ENCODE results near the gene RPL37A.
"Not testable (repeated sequence)": the region's sequence is repeated elsewhere in the genome, so short reads cannot be mapped to it uniquely, and the experiment has no call there.

The RPL37A gene

DNA sequence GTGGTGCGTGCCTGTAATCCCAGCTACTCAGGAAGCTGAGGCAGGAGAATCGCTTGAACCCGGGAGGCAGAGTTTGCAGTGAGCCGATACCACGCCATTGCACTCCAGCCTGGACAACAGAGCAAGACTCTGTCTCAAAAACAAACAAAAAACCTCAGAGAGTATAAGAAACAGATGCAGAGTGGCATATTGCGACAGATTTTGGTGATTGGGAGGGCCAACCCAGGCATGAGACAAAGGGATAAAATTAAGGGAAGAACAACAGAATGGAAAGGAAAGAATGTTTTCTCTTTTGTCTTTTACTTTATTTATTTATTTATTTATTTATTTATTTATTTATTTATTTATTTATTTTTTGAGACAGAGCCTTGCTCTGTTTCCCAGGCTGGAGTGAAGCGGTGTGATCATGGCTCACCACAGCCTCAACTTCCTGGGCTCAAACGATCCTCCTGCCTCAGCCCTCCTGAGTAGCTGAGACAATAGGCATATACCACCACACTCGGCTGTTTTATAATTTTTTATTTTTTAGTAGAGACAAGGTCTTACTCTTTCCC is 20.0 kb downstream of the RPL37A start:
- not testable (repeated sequence) for DNase-seq

DNA sequence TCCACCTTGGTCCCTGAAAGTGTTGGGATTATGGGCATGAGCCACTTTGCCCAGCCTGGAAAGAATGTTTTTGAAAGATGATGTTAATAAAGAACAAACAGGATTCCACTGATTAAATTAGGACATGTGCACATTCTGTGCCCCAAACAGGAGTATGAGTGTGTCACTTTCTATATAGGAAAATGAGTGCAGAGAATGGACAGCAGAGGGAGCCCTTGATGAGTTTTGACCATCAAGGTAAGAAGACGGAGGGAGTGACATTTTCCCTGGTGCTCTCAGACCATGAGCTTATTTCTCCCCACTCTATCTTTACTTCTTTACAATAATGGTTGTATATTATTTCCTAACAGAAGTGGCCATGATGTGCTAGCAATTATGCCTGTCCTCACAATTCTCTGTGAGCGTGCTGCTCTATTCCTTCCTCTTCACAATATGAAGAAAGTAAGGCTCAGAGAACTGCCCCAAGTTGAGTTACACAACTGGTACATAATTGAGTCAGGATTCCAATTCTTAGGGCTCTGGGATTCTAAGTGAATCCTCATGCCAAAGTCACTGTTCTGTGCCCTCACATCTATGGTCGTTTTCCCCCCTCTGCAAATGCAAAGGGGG is 20.6 kb downstream of the RPL37A start:
- peak; percentile 40 for DNase-seq

DNA sequence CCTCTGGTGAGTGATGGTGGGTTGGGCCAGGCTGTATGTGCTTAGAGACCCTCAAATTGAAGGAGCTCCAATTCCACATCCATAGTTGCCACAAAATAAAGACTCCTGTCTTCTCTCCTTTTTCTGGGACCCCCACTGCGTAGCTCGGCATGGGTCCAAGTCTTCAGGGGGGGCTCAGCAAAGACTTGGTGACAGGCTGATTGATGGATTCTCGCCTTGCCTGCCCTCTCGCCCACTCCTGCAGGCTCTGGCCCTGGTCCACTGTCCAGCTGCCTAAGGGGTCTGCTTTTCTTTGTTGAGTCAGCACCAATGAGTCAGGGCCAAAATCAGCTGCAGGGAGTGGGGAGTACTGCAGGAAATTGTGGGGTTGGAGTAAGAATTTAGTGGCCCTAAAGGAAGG is 21.5 kb downstream of the RPL37A start:
- DNase-seq = no peak

- no peak for DNase-seq
Observed at GRCh38 chr2:216522892-216523502, 24.4 kb downstream of the RPL37A start.

DNA sequence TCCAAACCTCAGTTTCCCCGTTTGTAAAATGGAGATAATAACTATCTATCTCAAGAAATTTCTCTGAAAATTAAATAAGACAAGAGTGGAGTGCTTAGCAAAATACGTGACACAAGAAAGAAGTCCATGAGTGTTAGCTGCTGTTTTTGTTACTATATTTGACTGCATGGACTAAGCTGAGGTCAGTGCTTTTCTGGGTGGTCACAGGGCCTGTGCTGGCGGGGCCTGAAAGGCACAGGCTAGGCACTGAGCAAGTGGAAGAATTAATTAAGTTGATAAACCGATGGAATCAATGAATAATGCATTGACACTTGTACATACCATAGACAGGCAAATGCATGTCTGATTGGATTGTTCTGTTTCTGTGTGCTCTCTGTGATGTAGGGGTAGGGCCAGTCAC is 27.3 kb downstream of the RPL37A start:
- no peak for DNase-seq

DNA sequence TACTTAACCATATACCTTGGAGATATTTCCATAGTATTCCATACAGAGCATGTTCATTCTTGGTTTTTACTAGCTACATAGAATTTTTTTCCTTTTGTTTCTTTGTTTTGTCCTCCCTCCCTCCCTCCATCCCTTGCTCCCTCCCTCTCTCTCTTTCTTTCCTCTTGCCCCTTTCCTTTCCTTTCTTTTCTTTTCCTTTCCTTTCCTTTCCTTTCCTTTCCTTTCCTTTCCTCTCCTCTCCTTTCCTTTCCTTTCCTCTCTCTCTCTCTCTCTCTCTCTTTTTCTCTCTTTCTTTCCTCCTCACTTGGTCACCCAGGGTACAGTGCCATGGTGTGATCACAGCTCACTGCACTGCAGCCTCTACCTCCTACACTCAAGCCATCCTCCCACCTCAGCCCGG is 28.3 kb downstream of the RPL37A start:
- no peak for DNase-seq

DNA sequence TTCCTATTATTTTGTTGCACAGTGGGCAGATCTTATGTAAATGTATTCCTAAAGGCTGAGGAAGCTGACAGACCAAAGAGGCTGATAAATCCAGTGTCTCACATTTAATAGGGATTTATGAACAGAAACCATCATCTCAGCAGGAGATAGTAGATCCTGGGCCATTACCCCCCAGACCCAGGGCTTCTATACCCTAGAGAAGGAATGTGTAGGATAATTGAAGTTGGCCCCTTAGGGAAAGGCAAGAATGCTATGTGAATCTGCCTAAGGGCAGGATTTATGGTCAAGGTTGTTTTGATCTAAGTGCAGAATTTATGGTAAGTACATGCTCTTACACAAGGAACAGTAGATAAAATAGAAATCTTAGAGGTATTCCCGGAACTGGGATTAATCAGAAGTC is 29.0 kb downstream of the RPL37A start:
- DNase-seq = no peak

GRCh38 chr2:216532562-216532961 is 33.9 kb downstream of the RPL37A start:
- no peak for DNase-seq

GRCh38 chr2:216533609-216534008 is 35.0 kb downstream of the RPL37A start:
- no peak for DNase-seq

DNA sequence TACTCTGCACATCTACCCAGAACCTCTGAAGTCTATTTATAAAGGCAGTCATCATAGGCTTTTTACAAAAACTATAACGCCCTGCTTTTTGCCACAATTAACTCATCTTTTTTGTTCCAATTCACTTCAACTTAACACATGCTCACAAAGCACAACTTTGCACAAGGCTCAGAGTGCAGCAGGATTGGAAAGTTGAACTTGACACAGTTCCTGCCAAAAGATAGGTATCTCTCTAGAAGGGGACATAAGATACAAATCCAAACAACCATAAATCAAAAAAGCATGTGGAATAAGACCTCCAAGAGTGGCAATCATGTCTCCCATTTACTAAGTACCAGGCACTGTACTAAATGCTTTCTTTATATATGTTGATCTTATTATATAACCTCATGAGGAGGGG is 36.2 kb downstream of the RPL37A start:
- DNase-seq = no peak

DNA sequence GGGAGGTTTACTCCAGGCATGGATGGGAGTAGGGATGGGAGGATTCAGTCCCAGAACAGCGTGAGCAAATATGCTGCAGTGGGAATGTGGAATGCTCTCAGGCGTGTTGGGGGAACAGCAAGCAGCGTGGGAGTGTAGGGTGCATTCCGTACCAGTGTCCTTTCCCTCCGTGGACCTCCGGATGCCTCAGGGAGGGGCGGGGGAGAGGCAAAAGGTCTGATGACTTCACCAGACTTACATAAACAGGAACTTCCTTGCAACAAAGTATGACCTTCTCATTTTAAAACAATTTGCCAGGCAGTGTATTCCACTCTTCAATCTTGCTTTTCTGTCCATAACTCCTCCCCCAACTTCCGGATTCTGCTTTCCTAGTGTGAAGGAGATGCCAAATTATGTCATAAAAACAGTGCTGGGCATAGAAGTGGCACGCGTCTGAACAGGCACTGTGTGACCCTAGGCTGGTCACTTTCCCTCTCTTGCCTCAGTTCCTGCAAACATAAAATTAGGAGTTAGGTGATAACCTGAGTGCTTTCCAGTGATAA is 36.9 kb downstream of the RPL37A start:
- DNase-seq = no peak

GRCh38 chr2:216536734-216537210 is 38.1 kb downstream of the RPL37A start:
- DNase-seq = no peak

DNA sequence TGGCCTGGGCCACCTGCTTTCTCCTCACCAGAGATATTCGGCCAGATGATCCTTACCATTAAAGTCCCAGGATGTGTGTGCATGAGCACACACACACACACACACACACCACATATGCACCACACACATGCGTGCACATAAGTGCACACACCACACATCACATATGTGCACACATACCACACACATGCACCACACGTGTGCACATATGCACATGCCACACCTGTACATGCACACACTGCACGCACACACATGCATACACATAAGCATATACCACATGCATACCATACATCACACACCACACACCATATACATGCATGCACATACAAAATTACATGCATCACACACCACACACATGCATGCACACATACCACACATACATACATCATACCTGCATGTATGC is 38.7 kb downstream of the RPL37A start:
- no peak for DNase-seq

DNA sequence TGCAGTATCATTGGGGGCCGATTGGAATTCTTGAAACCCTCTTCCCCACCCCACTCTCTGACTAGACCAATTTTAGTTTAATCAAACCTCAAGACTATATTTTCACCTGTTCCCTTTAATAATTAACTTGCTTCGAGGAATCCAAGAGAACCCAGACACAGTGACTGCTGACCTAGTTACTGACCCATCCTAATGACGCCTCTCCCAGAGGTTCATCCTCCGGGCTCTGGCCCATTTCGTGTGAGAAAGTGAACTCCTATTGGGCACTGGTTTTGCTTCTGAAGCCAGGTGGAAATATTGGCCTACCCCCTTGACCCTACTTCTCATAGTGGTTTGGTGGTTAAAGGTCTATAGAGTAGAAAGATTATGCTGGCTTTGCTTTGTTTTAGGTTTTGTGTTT is 39.9 kb downstream of the RPL37A start:
- DNase-seq = no peak

DNA sequence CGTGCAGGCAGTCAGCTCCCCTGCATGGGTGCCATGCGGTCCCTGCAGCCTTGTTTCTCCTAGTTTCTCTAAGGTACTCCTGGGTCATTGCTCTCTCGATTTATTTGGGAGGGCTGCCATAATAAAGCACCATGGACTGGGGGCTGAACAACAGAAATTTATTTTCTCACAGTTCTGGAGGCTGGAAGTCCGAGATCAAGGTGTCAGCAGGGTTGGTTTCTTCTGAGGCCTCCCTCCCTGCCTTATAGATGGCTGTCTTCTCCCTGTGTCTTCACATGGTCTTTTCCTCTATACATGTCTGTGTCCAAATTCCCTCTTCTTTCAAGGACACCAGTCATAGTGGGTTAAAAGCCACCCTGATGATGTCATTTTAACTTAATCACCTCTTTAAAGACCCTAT is 40.5 kb downstream of the RPL37A start:
- DNase-seq = no peak

DNA sequence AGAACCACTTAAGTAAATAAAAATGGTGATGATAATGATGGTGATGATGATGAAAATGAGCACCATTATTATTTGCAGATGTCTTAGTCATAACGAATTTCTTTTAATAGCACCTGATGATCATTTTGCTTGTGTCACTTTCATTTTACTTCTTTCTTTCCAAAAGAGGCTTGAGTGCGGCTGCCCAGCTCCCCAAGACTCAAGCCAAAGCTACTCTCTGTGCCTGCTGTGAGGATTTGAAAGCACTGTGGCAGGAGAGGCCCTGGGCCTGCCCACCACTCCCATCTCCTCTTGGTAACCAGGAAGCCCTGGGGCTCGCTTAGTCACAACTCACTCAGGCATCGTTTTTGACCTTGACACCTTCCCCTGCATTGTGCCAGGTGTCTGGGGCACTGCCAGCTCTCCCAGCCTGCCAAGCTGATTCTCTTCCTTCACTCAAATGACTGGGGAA is 41.2 kb downstream of the RPL37A start:
- no peak for DNase-seq

DNA sequence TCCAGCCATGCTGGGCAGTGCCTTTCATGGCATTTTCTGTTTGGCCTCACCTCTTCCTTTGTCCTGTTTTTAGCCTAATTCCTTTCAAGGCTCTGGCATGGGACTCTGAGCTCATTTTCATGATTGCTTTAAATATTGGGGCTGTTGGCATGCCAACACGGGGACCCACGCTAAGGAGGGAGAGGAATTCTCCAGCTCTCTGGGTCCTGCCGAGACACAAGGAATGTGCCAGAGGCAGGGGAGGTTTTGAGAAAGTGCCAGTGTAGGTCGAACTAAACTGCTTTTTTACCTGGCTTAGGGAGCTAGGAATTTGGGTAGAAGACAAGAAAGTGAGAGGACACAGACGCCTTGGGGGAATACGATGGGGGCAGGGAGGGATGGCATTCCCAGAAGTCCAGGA is 42.3 kb downstream of the RPL37A start:
- DNase-seq = no peak

DNA sequence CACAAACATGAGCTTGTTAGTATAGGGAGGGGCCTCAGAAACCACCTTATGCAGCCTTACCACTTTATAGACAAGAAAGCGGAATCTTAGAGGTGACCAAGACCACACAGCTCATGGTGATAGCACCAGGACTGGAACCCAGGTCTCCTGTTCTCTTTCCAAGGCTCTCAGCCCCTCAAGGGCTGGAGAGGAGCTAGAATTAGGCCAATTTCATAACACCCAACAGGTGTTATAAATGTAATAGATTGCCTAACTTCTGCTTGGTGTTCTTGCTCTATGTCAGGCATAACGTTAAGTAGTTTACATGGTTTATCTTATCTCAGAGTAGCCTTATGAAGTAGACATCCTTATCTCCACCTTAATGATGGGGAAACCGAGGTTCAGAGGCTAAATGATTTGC is 42.9 kb downstream of the RPL37A start:
- no peak for DNase-seq

DNA sequence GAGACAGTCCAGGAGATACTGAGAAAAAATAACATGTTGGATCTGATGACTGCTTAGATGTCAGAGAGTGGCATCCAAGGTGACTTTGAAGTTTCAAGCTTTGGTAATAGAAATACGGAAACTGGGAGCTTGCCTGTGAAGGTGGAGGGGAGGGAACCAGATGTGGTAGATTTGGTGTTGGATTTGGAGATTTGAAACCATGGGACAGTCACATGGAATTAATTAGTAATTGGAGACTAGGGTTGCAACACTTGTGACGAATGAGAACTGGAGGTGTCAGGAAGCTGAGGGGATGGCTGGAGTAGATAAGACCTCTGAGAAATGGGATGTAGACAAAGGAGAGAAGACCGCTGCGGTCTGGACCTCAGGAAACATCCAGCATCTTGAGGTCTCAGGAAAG is 46.7 kb downstream of the RPL37A start:
- no peak for DNase-seq

GRCh38 chr2:216546241-216546640 is 47.6 kb downstream of the RPL37A start:
- DNase-seq = no peak

GRCh38 chr2:216546641-216547403 is 48.2 kb downstream of the RPL37A start:
- no peak for DNase-seq

GRCh38 chr2:216548901-216549331 is 50.3 kb downstream of the RPL37A start:
- no peak for DNase-seq

- no peak for DNase-seq
Observed at GRCh38 chr2:216549926-216550690, 51.5 kb downstream of the RPL37A start.
